Measurements from ENCODE around the gene USP31.

GRCh38 chr16:23101012-23101550, 48.2 kb downstream of the USP31 start:
- no peak for TF ChIP-seq POU6F1 (CRISPR knock-in tag; IDR thresholded peaks at IDR 0.05; ENCODE audit: borderline replicate concordance, low read depth)
- no peak for TF ChIP-seq CREB5 (CRISPR knock-in tag; IDR thresholded peaks at IDR 0.05; ENCODE audit: low read depth)
- no peak for TF ChIP-seq ZC3H10 (CRISPR knock-in tag; IDR thresholded peaks at IDR 0.05)
- no peak for TF ChIP-seq ARNTL (CRISPR knock-in tag; IDR thresholded peaks at IDR 0.05; ENCODE audit: borderline replicate concordance, low read depth)
- TF ChIP-seq ZFP3 (CRISPR knock-in tag; IDR thresholded peaks at IDR 0.05): no peak
- no peak for TF ChIP-seq ZNF565 (CRISPR knock-in tag; conservative IDR thresholded peaks at IDR 0.05; ENCODE audit: low read depth)
- TF ChIP-seq PPARA (CRISPR knock-in tag; IDR thresholded peaks at IDR 0.05; ENCODE audit: borderline replicate concordance): no peak
- TF ChIP-seq ZFP30 (CRISPR knock-in tag; IDR thresholded peaks at IDR 0.05): no peak
- TF ChIP-seq ISL1 (CRISPR knock-in tag; IDR thresholded peaks at IDR 0.05): no peak
- TF ChIP-seq TCF4 (CRISPR knock-in tag; IDR thresholded peaks at IDR 0.05; ENCODE audit: borderline replicate concordance): no peak
- no peak for TF ChIP-seq GLIS3 (CRISPR knock-in tag; IDR thresholded peaks at IDR 0.05)
- TF ChIP-seq TOX (CRISPR knock-in tag; IDR thresholded peaks at IDR 0.05; ENCODE audit: borderline replicate concordance): no peak
- TF ChIP-seq BACH2 (CRISPR knock-in tag; IDR thresholded peaks at IDR 0.05; ENCODE audit: borderline replicate concordance): no peak
- TF ChIP-seq ZNF8 (CRISPR knock-in tag; IDR thresholded peaks at IDR 0.05): no peak

Measured in SK-N-SH treated with all-trans-retinoic acid at 6 μM for 48 hours (cell line).